ENCODE results near the gene NEB. TPM values are rescaled to one million over a fixed set of nuclear protein-coding genes. Genes with fewer than 3 reads are reported as not detected.
A peak's percentile ranks its signal among the peaks of the same experiment; 100 is the strongest.

The NEB gene
- total and polyA plus RNA-seq, 2 donors (not counting 1 experiment from before 2014, with no cell fraction given) = 3.6 to 4.6 TPM

DNA sequence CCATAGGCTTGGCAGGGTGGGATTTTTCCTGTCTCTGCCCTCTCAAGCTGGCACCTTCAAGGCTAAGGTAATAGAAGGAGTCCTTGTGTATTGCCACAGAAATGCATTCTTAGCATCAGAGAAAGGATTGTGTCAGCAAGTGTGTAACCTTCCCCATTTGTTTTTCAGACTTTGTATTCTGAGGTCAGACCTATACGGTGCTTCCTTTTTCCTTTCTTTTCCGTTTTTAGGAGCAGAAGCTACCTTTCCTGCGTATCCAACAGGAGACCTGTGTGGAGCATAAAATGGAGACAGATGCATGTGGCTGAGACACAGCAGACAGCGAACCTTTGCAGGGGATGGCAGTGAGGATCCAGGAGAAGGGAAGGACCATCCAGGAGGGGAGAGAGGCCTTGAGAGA lies 47.4 kb upstream of the NEB start:
- Histone ChIP-seq H3K9me3 (ENCODE audit: control extremely low read depth in 1 of 3, control insufficient read depth in 2 of 3, insufficient read depth in 1 of 3, low read length in 2 of 3) (peaks cover 0 to 1% (median 0%) of the 10 kb centered on the region in 3 donors), H3K27ac (ENCODE audit: low read length in 2 of 2) (no peak overlapping the region), H4K20me1 (ENCODE audit: control insufficient read depth, insufficient read depth, low read length, poor library complexity, severe bottlenecking) (no peaks in the 10 kb centered on the region), H3K4me2 (replicated peaks; ENCODE audit: low read depth, low read length, poor library complexity, severe bottlenecking) (no peak overlapping the region), H3K4me3 (ENCODE audit: control extremely low read depth in 1 of 5, extremely low read depth in 1 of 5, insufficient read depth in 1 of 5, low read depth in 2 of 5, low read length in 4 of 5) (no peak overlapping the region), H3K79me2 (ENCODE audit: control insufficient read depth, insufficient read depth, low read length) (no peaks in the 10 kb centered on the region), H2AFZ (ENCODE audit: insufficient read depth, low read depth, low read length, poor library complexity, severe bottlenecking) (no peak overlapping the region), H3K4me1 (ENCODE audit: control insufficient read depth in 2 of 2, insufficient read depth in 2 of 2, low read length in 2 of 2) (peaks cover 3 to 10% of the 10 kb centered on the region in 2 donors), H3K9ac (ENCODE audit: low read length) (no peak overlapping the region), H3K27me3 (replicated peaks in 1 of 4; ENCODE audit: control extremely low read depth in 1 of 4, control insufficient read depth in 3 of 4, insufficient read depth in 4 of 4, low read length in 3 of 4) (no peaks in the 10 kb centered on the region), H3K36me3 (replicated peaks in 1 of 2; ENCODE audit: control extremely low read depth in 1 of 2, control insufficient read depth in 1 of 2, extremely low read depth in 1 of 2, insufficient read depth in 2 of 2, low read length in 1 of 2) (peaks cover 9% of the 10 kb centered on the region in 2 experiments)
- ATAC-seq (ENCODE audit: low read depth) (no peak), DNase-seq (no peak)
- Mint-ChIP-seq H3K27ac (peak overlapping the region; percentile 69), H3K4me3 (no peak overlapping the region), H3K27me3 (no peaks in the 10 kb centered on the region), H3K4me1 (peaks cover 25% of the 10 kb centered on the region), H3K9me3 (ENCODE audit: insufficient read depth) (no peaks in the 10 kb centered on the region)
- TF ChIP-seq EZH2 (IDR thresholded peaks at IDR 0.05; ENCODE audit: borderline replicate concordance, insufficient read depth, low read depth, low read length, poor library complexity, severe bottlenecking) = no peak
- TF ChIP-seq, protein P1, sequence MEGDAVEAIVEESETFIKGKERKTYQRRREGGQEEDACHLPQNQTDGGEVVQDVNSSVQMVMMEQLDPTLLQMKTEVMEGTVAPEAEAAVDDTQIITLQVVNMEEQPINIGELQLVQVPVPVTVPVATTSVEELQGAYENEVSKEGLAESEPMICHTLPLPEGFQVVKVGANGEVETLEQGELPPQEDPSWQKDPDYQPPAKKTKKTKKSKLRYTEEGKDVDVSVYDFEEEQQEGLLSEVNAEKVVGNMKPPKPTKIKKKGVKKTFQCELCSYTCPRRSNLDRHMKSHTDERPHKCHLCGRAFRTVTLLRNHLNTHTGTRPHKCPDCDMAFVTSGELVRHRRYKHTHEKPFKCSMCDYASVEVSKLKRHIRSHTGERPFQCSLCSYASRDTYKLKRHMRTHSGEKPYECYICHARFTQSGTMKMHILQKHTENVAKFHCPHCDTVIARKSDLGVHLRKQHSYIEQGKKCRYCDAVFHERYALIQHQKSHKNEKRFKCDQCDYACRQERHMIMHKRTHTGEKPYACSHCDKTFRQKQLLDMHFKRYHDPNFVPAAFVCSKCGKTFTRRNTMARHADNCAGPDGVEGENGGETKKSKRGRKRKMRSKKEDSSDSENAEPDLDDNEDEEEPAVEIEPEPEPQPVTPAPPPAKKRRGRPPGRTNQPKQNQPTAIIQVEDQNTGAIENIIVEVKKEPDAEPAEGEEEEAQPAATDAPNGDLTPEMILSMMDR (IDR thresholded peaks at IDR 0.05) = no peak
- intact Hi-C loops (cut with micrococcal nuclease) = no loop called here
- CTCF ChIA-PET = no interaction called here
- 100% methylated on average over 2 of the region's 4 CpGs for WGBS (ENCODE audit: insufficient coverage)
- POLR2A ChIA-PET = no interaction called here

DNA sequence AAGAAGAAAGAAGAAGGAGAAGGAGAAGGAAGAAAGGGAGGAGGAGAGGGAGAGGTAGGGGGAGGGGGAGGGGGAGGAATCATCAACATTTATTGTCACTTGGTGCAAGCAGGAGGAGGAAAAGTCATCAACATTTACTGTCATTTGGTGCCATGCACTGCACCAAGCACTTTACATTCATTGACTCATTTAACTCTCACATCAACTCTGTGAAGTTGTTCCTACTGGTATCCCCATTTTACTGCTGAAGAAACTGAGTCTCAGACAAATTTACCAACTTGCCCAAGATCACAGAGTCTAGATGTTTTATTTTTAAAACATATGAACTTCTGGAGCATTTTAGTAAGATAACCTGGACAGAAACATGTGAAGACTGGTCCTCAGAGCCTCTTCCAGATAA lies 46.7 kb upstream of the NEB start:
- H3K27ac Mint-ChIP-seq = peak overlapping the region; percentile 32
- H3K27me3 Mint-ChIP-seq = no peaks in the 10 kb centered on the region
- no peaks in the 10 kb centered on the region for H4K20me1 ChIP-seq (ENCODE audit: control insufficient read depth, insufficient read depth, low read length, poor library complexity, severe bottlenecking)
- no peak overlapping the region for H3K4me3 ChIP-seq (ENCODE audit: control extremely low read depth in 1 of 5, extremely low read depth in 1 of 5, insufficient read depth in 1 of 5, low read depth in 2 of 5, low read length in 4 of 5)
- no peak overlapping the region for H3K4me2 ChIP-seq (replicated peaks; ENCODE audit: low read depth, low read length, poor library complexity, severe bottlenecking)
- H3K79me2 ChIP-seq (ENCODE audit: control insufficient read depth, insufficient read depth, low read length) = no peaks in the 10 kb centered on the region
- POLR2A ChIA-PET = no interaction called here
- CTCF ChIA-PET = no interaction called here
- H3K27ac ChIP-seq (ENCODE audit: low read length in 2 of 2) = no peak overlapping the region
- no peak for ATAC-seq (ENCODE audit: low read depth)
- no peak overlapping the region for H3K4me3 Mint-ChIP-seq
- no peak for DNase-seq
- H3K4me1 Mint-ChIP-seq = peaks cover 25% of the 10 kb centered on the region
- peaks cover 0 to 8% of the 10 kb centered on the region in 2 donors for H3K4me1 ChIP-seq (ENCODE audit: control insufficient read depth in 2 of 2, insufficient read depth in 2 of 2, low read length in 2 of 2)
- H3K36me3 ChIP-seq (replicated peaks in 1 of 2; ENCODE audit: control extremely low read depth in 1 of 2, control insufficient read depth in 1 of 2, extremely low read depth in 1 of 2, insufficient read depth in 2 of 2, low read length in 1 of 2) = peaks cover 7 to 9% of the 10 kb centered on the region in 2 experiments
- H3K9me3 ChIP-seq (ENCODE audit: control extremely low read depth in 1 of 3, control insufficient read depth in 2 of 3, insufficient read depth in 1 of 3, low read length in 2 of 3) = peaks cover 0 to 2% (median 1%) of the 10 kb centered on the region in 3 donors
- H2AFZ ChIP-seq (ENCODE audit: insufficient read depth, low read depth, low read length, poor library complexity, severe bottlenecking) = no peak overlapping the region
- no peak for TF ChIP-seq EZH2 (IDR thresholded peaks at IDR 0.05; ENCODE audit: borderline replicate concordance, insufficient read depth, low read depth, low read length, poor library complexity, severe bottlenecking)
- TF ChIP-seq, protein P1 (IDR thresholded peaks at IDR 0.05) = no peak
- H3K9me3 Mint-ChIP-seq (ENCODE audit: insufficient read depth) = no peaks in the 10 kb centered on the region
- no peak overlapping the region for H3K9ac ChIP-seq (ENCODE audit: low read length)
- no peaks in the 10 kb centered on the region for H3K27me3 ChIP-seq (replicated peaks in 1 of 4; ENCODE audit: control extremely low read depth in 1 of 4, control insufficient read depth in 3 of 4, insufficient read depth in 4 of 4, low read length in 3 of 4)
- intact Hi-C loops (cut with micrococcal nuclease) = no loop called here
